IMR-90 (cell line): ENCODE data around the gene PHF19.

Experiments
- CTCF ChIP-seq: conservative IDR thresholded peaks from 2 replicates; pipeline ENCODE4 v1.5.1; 2012; ENCODE audit warnings: mild to moderate bottlenecking, low read depth, low read length, improper control_type of control experiment
- POLR2A ChIP-seq: IDR thresholded peaks from 2 replicates; pipeline ENCODE4 v1.6.1; 2012; ENCODE audit warnings: mild to moderate bottlenecking, low read depth, low read length
- RCOR1 ChIP-seq: IDR thresholded peaks from 2 replicates; pipeline ENCODE4 v1.6.1; 2012; ENCODE audit warnings: mild to moderate bottlenecking, low read length, improper control_type of control experiment; ENCODE audit not compliant: insufficient replicate concordance

GRCh38 chr9:120889606-120890271 is 12.8 kb upstream of the PHF19 start:
- TF ChIP-seq POLR2A (no peak), CTCF (no peak), RCOR1 (no peak)
